GM12878 (cell line): Measurements from ENCODE around the gene MAL. TPM values are rescaled to one million over a fixed set of nuclear protein-coding genes. Genes with fewer than 3 reads are reported as not detected.

ENCODE experiments used
- BRCA1 ChIP-seq: IDR thresholded peaks from 2 replicates; pipeline ENCODE4 v1.6.1; 2011; ENCODE audit warnings: low read depth, low read length, improper control_type of control experiment
- E4F1 ChIP-seq: fragments of 450-650 bp; IDR thresholded peaks from 2 replicates; pipeline ENCODE4 v1.6.1; 2018; ENCODE audit warnings: borderline replicate concordance, mild to moderate bottlenecking; ENCODE audit not compliant: partially characterized antibody
- HCFC1 ChIP-seq: fragments of 150-350 bp; IDR thresholded peaks from 2 replicates; pipeline ENCODE4 v1.6.1; 2014; ENCODE audit warnings: low read length
- HSF1 ChIP-seq: fragments of 150-350 bp; IDR thresholded peaks from 2 replicates; pipeline ENCODE4 v1.6.1; 2014; ENCODE audit warnings: mild to moderate bottlenecking, low read depth, low read length
- MYB ChIP-seq: fragments of 150-350 bp; IDR thresholded peaks from 2 replicates; pipeline ENCODE4 v1.6.1; 2014; ENCODE audit warnings: mild to moderate bottlenecking, low read depth, low read length, borderline replicate concordance
- RAD21 ChIP-seq: IDR thresholded peaks from 2 replicates; pipeline ENCODE4 v1.6.1; 2011; ENCODE audit warnings: mild to moderate bottlenecking, low read depth, low read length, moderate library complexity; ENCODE audit not compliant: insufficient read depth
- ZBTB33 ChIP-seq: fragments of 450-650 bp; IDR thresholded peaks from 2 replicates; pipeline ENCODE4 v1.6.1; 2017; ENCODE audit warnings: mild to moderate bottlenecking
- polyA plus RNA-seq, 11 experiments: library from polyadenylated mRNA; depleted of rRNA in 4 of 11; unstranded in 6 of 11; stranded (reverse) in 5 of 11; fragments of >200 nt; fragmentation: Nextera tagmentation in 4 of 11; fragmentation: Illumina TruSeq in 1 of 11; extraction: Ambion mirVana in 4 of 11; extraction: Trizol in 1 of 11; gene quantifications; 1 replicate in 1 of 11; 2 replicates in 10 of 11; pipeline versions ENCODE4 v1.2.1 to v1.2.3, GENCODE V29; 2011 to 2016; ENCODE audit warnings: inconsistent platforms in 2 of 11, missing spikeins in 2 of 11, low read depth in 1 of 11
- total RNA-seq, 4 experiments: library from RNA; depleted of rRNA in 3 of 4; stranded (reverse); fragments of >200 nt in 3 of 4; fragmentation: Illumina TruSeq in 1 of 4; extraction: Trizol in 1 of 4; gene quantifications; 2 replicates each; pipeline versions ENCODE4 v1.2.1 to v1.2.3, GENCODE V29; 2013 to 2021

MAL gene
- total and polyA plus RNA-seq, 10 of the 15 experiments (the other 5 are each of a cell fraction or from before 2014, with no cell fraction given), result 1.3 to 4.5 (median 1.7) TPM

GRCh38 chr2:95049683-95049955, 24.1 kb downstream of the MAL start (continued):
- TF ChIP-seq ZBTB33 (no peak), MYB (no peak), RAD21 (no peak), HSF1 (no peak), E4F1 (no peak), HCFC1 (no peak), BRCA1 (no peak)
- TF ChIP-seq, all 136 proteins: peak for 0
